ENCODE data around the gene ARMS2.

ARMS2 gene

GRCh38 chr10:122492006-122492405 is 37.6 kb downstream of the ARMS2 start:
- ATAC-seq (ENCODE audit: insufficient read depth, low read depth) (no peak), DNase-seq (no peak)
- Histone ChIP-seq H4K20me1 (ENCODE audit: insufficient read depth, low read length) (no peaks in the 10 kb centered on the region), H3K4me3 (ENCODE audit: low read depth in 1 of 2, low read length in 2 of 2) (no peak overlapping the region), H3K9me3 (ENCODE audit: insufficient read depth, low read length, severe bottlenecking) (no peaks in the 10 kb centered on the region), H3K9ac (ENCODE audit: low read depth, low read length) (no peak overlapping the region), H2AFZ (ENCODE audit: low read depth, low read length) (no peak overlapping the region), H3K4me2 (ENCODE audit: insufficient read depth, low read length) (no peak overlapping the region), H3K4me1 (ENCODE audit: insufficient read depth, low read length) (no peaks in the 10 kb centered on the region), H3K36me3 (ENCODE audit: insufficient read depth, low read length) (no peaks in the 10 kb centered on the region), H3K27me3 (ENCODE audit: insufficient read depth, low read length, poor library complexity) (peaks cover 5% of the 10 kb centered on the region), H3K79me2 (ENCODE audit: insufficient read depth, low read length) (no peaks in the 10 kb centered on the region), H3K27ac (ENCODE audit: low read length) (no peak overlapping the region)
- TF ChIP-seq EZH2 (IDR thresholded peaks at IDR 0.05; ENCODE audit: borderline replicate concordance, low read depth, low read length, severe bottlenecking) (no peak), CTCF (IDR thresholded peaks at IDR 0.05; ENCODE audit: borderline replicate concordance, extremely low read depth, low read length, poor library complexity, severe bottlenecking) (no peak)

- Histone ChIP-seq H2AFZ (ENCODE audit: low read depth, low read length) (no peak overlapping the region), H3K4me2 (ENCODE audit: insufficient read depth, low read length) (no peak overlapping the region), H3K9me3 (ENCODE audit: insufficient read depth, low read length, severe bottlenecking) (no peaks in the 10 kb centered on the region), H3K4me3 (ENCODE audit: low read depth in 1 of 2, low read length in 2 of 2) (no peak overlapping the region), H3K4me1 (ENCODE audit: insufficient read depth, low read length) (no peaks in the 10 kb centered on the region), H4K20me1 (ENCODE audit: insufficient read depth, low read length) (no peaks in the 10 kb centered on the region), H3K79me2 (ENCODE audit: insufficient read depth, low read length) (no peaks in the 10 kb centered on the region), H3K36me3 (ENCODE audit: insufficient read depth, low read length) (no peaks in the 10 kb centered on the region), H3K9ac (ENCODE audit: low read depth, low read length) (no peak overlapping the region), H3K27ac (ENCODE audit: low read length) (no peak overlapping the region), H3K27me3 (ENCODE audit: insufficient read depth, low read length, poor library complexity) (peaks cover 5% of the 10 kb centered on the region)
- TF ChIP-seq EZH2 (IDR thresholded peaks at IDR 0.05; ENCODE audit: borderline replicate concordance, low read depth, low read length, severe bottlenecking), result no peak
- TF ChIP-seq CTCF (IDR thresholded peaks at IDR 0.05; ENCODE audit: borderline replicate concordance, extremely low read depth, low read length, poor library complexity, severe bottlenecking), result no peak
- no peak for ATAC-seq (ENCODE audit: insufficient read depth, low read depth)
- no peak for DNase-seq
Observed at GRCh38 chr10:122492999-122493481, 38.6 kb downstream of the ARMS2 start.

GRCh38 chr10:122493761-122494160 is 39.3 kb downstream of the ARMS2 start:
- H3K9me3 ChIP-seq (ENCODE audit: insufficient read depth, low read length, severe bottlenecking), result no peaks in the 10 kb centered on the region
- H3K4me2 ChIP-seq (ENCODE audit: insufficient read depth, low read length), result no peak overlapping the region
- H2AFZ ChIP-seq (ENCODE audit: low read depth, low read length), result no peak overlapping the region
- no peak for ATAC-seq (ENCODE audit: insufficient read depth, low read depth)
- H3K9ac ChIP-seq (ENCODE audit: low read depth, low read length), result no peak overlapping the region
- H3K4me1 ChIP-seq (ENCODE audit: insufficient read depth, low read length), result no peaks in the 10 kb centered on the region
- H4K20me1 ChIP-seq (ENCODE audit: insufficient read depth, low read length), result no peaks in the 10 kb centered on the region
- H3K27ac ChIP-seq (ENCODE audit: low read length), result no peak overlapping the region
- TF ChIP-seq CTCF (IDR thresholded peaks at IDR 0.05; ENCODE audit: borderline replicate concordance, extremely low read depth, low read length, poor library complexity, severe bottlenecking) (no peak), EZH2 (IDR thresholded peaks at IDR 0.05; ENCODE audit: borderline replicate concordance, low read depth, low read length, severe bottlenecking) (no peak)
- no peak overlapping the region for H3K4me3 ChIP-seq (ENCODE audit: low read depth in 1 of 2, low read length in 2 of 2)
- H3K79me2 ChIP-seq (ENCODE audit: insufficient read depth, low read length), result no peaks in the 10 kb centered on the region
- no peak for DNase-seq
- no peaks in the 10 kb centered on the region for H3K36me3 ChIP-seq (ENCODE audit: insufficient read depth, low read length)
- H3K27me3 ChIP-seq (ENCODE audit: insufficient read depth, low read length, poor library complexity), result peaks cover 5% of the 10 kb centered on the region
